ENCODE data around the gene TMA7B.

- TF ChIP-seq, protein P1, sequence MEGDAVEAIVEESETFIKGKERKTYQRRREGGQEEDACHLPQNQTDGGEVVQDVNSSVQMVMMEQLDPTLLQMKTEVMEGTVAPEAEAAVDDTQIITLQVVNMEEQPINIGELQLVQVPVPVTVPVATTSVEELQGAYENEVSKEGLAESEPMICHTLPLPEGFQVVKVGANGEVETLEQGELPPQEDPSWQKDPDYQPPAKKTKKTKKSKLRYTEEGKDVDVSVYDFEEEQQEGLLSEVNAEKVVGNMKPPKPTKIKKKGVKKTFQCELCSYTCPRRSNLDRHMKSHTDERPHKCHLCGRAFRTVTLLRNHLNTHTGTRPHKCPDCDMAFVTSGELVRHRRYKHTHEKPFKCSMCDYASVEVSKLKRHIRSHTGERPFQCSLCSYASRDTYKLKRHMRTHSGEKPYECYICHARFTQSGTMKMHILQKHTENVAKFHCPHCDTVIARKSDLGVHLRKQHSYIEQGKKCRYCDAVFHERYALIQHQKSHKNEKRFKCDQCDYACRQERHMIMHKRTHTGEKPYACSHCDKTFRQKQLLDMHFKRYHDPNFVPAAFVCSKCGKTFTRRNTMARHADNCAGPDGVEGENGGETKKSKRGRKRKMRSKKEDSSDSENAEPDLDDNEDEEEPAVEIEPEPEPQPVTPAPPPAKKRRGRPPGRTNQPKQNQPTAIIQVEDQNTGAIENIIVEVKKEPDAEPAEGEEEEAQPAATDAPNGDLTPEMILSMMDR (IDR thresholded peaks at IDR 0.05; ENCODE audit: low read depth, low read length, poor library complexity, severe bottlenecking): no peak
- TF ChIP-seq EZH2phosphoT487 (IDR thresholded peaks at IDR 0.05; ENCODE audit: borderline replicate concordance, low read length): no peak
Observed at GRCh38 chr22:39954584-39955055, 5.6 kb upstream of the TMA7B start.
